Brain pericyte (primary cell): Measurements from ENCODE around the gene LY6G5C.

Experiments used
- DNase-seq: peaks from one replicate; pipeline ENCODE4 v3.0.0-alpha.2; 2012; ENCODE audit warnings: low read depth, low spot score

The LY6G5C gene

GRCh38 chr6:31642798-31643570 lies 37.9 kb downstream of the LY6G5C start:
- DNase-seq = no peak

DNA sequence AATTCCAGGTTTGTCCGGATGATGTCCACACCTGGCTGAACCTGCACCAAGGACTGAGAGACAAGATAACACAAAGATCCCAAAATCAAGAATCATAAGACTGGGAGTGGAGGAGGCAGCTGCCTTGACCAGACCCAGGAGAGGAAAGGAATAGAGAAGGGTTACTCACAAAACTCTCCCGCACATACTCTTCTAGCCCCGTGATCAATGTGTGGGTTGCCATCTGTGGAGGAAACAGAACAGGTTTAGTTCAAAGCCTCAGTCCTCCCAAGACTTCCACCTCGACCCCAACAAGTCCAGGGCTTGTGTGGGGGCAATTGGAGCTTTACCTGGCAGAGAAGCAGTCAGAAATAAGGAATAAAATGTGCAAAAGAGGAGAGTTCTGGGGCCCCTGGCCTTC lies 39.5 kb downstream of the LY6G5C start:
- no peak for DNase-seq

GRCh38 chr6:31640612-31641011 lies 40.3 kb downstream of the LY6G5C start:
- DNase-seq = no peak

GRCh38 chr6:31639449-31639861 lies 41.4 kb downstream of the LY6G5C start:
- no peak for DNase-seq

DNA sequence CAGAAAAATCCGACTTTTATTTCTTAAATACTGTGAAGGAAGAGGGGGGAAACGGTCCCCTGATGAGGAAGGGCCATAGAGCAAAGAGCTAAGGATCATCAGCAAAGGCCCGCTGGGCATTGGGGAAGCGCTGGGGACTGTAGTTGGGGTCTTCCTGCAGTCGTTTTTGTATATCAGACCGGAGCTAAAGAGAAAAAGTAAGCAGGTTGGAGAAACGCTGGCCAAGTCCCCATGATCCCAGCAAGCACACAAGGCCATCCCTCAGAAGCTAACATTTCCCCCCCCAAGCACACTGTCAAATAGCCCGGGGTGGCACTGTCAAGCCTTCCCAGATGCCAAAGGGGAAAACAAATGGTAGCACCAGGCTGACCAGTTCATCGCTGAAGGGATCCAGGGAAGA lies 41.8 kb downstream of the LY6G5C start:
- no peak for DNase-seq

DNA sequence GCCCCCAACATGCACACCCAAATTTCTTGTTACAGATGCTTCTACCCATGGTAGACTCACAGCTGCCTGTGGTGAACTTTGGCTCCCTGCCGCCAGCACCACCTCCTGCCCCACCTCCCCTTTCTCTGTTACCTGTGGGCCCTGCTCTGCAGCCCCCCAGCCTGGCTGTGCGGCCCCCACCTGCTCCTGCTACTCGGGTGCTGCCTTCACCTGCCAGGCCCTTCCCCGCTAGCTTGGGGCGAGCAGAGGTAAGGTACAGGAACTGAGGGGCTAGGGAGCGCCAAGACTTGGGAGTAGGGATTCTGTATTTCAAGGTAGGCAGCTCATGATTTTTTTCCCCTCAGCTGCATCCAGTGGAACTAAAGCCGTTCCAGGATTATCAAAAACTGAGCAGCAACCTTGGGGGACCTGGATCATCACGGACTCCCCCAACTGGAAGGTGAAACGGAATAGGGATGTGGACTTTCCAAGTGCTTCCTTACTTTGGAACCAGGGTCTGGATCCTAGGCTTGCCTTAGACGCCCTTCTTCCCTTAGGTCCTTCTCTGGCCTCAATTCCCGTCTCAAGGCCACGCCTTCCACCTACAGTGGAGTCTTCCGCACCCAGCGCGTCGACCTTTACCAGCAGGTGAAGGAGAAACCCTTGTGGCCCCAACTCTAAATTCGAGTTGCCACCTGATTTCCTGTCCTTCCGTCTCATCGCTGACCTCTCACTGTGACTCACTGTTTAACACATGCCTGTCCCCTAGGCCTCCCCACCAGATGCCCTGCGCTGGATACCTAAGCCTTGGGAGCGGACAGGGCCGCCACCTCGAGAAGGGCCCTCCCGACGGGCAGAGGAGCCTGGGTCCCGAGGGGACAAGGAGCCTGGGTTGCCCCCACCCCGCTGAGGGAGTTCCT lies 43.9 kb downstream of the LY6G5C start:
- no peak for DNase-seq

DNA sequence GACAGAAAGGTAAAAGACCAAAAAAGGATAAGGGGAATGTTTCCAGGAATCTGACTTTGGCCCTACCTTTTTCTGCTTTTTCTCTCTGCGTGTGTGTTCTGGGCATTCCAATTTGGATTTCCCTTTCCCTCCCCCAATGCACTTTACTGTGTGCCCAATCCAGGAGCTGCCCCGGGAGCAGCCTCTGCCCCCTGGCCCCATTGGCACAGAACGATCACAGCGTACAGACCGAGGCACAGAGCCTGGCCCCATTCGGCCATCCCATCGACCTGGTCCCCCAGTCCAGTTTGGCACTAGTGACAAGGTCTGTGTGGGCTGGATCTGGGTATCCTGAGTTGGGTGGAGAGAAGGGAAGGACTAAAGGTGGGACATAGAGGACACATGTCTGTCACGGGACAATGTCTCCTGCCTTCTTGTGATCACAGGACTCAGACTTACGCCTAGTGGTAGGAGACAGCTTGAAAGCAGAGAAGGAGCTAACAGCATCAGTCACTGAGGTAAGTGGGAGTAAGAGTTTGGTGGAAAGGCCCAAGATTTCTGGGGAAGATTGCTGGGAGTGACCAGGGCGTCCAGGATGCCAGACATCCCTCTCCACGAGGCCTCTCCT lies 45.8 kb downstream of the LY6G5C start:
- no peak for DNase-seq

DNA sequence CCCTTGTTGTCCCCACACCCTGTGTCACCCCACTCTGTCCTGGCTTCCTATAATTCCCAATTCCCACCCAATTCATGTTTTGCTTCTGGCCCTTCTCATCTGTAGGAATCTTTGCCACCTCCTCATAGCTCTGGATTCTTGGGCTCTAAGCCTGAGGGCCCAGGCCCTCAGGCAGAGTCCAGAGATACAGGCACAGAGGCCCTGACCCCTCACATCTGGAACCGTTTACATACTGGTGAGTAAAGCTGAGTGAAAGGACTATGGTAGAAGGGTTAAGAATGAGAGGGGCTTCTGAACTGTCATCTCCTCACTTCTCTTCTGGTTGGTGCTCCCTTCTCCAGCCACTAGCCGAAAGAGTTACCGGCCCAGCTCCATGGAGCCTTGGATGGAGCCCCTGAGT lies 46.7 kb downstream of the LY6G5C start:
- DNase-seq = no peak

DNA sequence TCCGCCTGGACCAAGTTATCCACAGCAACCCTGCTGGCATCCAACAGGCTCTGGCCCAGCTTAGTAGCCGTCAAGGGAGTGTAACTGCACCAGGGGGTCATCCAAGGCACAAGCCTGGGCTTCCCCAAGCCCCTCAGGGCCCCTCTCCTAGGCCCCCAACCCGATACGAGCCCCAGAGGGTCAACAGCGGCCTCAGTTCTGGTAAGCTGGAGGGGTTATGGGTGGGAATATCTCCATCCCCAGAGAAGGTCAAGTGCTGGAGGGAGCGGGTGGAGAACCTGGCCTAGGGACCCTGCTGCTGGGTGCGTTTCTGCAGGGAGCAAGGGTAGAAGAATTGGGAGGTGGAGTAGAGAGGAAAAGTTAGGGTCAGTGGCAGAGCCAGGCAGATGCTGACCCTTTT lies 47.4 kb downstream of the LY6G5C start:
- DNase-seq = no peak

DNA sequence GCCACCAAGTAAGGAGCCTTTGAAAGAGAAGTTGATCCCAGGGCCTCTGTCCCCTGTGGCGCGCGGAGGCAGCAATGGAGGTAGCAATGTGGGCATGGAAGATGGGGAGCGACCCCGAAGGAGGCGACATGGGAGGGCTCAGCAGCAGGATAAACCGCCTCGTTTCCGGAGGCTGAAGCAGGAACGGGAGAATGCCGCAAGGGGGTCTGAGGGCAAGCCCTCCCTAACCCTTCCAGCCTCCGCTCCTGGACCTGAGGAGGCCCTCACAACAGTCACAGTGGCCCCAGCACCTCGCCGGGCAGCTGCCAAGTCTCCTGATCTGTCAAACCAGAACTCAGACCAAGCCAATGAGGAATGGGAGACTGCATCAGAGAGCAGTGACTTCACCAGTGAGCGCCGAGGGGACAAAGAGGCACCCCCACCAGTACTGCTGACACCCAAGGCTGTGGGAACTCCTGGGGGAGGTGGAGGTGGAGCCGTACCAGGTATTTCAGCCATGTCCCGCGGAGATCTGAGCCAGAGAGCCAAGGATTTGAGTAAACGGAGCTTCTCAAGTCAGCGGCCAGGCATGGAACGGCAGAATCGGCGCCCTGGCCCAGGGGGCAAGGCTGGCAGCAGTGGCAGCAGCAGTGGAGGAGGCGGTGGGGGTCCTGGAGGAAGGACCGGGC lies 48.5 kb downstream of the LY6G5C start:
- DNase-seq = no peak

DNA sequence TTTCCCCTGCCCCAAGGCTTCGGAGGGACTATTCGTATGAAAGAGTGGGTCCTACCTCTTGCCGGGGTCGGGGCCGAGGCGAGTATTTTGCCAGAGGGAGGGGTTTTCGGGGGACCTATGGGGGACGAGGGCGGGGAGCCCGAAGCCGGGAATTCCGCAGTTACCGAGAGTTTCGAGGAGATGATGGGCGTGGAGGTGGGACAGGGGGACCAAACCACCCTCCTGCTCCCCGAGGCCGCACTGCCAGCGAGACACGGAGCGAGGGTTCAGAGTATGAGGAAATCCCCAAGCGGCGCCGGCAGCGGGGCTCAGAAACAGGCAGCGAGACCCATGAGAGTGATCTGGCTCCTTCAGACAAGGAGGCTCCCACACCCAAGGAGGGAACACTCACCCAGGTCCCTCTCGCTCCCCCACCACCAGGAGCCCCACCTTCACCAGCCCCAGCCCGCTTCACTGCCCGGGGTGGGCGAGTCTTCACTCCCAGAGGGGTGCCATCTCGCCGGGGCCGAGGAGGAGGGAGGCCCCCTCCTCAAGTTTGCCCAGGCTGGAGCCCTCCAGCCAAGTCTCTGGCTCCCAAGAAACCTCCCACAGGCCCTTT lies 49.1 kb downstream of the LY6G5C start:
- no peak for DNase-seq

DNA sequence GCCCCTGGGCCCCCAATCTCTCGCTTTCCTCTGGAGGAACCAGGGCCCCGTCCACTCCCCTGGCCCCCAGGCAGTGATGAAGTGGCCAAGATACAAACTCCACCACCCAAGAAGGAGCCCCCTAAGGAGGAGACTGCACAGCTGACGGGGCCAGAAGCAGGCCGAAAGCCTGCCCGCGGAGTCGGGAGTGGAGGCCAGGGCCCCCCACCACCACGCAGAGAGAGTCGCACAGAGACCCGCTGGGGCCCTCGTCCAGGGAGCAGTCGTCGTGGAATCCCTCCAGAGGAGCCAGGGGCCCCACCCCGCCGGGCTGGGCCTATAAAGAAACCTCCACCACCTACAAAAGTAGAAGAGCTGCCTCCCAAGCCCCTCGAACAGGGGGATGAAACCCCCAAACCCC lies 49.7 kb downstream of the LY6G5C start:
- DNase-seq = no peak

GRCh38 chr6:31630177-31630934 lies 50.5 kb downstream of the LY6G5C start:
- DNase-seq = no peak

GRCh38 chr6:31629014-31629413 lies 51.9 kb downstream of the LY6G5C start:
- DNase-seq = no peak

- DNase-seq = no peak
Observed at GRCh38 chr6:31627690-31628287, 53.1 kb downstream of the LY6G5C start.

DNA sequence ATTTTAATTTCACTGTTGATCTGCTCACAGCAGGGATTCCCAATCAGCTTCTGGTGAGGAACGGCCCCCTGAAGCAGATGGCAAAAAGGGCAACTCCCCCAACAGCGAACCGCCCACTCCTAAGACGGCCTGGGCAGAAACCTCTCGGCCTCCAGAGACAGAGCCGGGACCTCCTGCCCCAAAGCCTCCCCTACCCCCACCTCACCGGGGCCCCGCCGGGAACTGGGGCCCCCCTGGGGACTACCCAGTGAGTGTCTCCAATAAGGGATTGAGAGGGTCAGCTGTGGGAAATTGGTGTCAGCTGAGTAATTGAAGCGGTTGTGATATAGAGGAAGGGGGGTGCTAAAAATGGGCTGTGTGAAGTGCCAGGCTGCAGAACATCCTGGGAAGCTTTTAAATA lies 53.9 kb downstream of the LY6G5C start:
- DNase-seq = no peak
